Kidney tubule cell (primary cell): ENCODE results near the gene CFAP47.
A peak's percentile ranks its signal among the peaks of the same experiment; 100 is the strongest.

Source experiments
- DNase-seq: peaks from one replicate; pipeline ENCODE4 v3.0.0-alpha.2; 2018; ENCODE audit warnings: low spot score

CFAP47 gene

DNA sequence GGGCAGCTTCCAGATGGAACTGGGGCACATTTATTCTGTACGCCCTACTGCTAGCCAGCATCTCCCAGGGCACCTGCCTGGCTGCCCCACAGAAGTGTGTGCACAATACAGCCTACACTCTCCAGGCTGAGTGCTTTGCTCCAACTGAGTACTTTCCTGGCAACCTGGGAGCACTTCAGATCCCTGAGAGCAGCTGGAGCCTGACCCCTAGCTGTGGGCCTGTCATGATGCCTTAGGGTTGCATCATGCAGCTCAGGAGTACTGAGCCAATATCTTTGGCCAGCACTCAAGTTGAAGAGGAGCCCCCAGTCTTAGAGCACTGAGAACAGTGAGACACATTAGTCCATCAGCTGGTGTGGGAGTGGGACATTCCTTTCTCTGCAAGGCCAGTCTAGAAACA is 321.9 kb downstream of the CFAP47 start:
- DNase-seq, result no peak

DNA sequence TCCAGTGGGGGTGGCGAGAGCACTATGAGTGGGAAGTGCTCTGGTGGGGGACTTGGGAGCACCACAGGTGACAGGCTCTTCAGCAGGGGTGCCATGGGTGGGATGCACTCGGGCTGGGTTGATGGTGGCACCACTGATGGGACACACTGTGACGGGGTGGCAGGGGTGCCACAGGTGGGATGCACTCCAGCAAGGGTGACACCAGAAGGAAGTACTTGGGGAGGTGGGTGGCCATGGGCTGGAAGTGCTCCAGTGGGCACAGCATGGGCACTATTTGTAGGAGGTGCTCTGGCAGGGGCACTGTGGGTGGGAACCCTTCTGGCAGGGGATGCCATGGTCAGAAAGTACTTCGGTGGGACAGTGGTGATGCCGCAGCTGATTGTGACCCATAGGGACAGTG is 346.6 kb downstream of the CFAP47 start:
- no peak for DNase-seq

DNA sequence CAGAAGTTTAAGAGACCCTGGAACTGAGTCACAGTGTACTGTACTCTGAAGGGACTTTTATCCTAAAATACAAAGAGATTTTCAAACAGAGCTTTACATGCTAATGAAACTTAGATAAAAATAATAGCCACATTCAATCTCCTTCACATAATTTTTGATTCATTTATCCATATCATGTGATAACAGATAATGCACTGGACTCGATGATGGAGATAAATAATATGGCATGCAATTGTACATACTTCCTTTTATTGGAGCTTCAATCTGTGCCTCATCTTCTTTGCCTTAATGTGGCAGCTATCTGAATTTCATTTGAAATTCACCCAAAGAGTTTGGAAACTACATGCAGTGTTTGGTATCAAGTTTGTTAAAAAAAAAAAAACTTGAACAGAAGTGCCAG is 390.6 kb downstream of the CFAP47 start:
- no peak for DNase-seq

DNA sequence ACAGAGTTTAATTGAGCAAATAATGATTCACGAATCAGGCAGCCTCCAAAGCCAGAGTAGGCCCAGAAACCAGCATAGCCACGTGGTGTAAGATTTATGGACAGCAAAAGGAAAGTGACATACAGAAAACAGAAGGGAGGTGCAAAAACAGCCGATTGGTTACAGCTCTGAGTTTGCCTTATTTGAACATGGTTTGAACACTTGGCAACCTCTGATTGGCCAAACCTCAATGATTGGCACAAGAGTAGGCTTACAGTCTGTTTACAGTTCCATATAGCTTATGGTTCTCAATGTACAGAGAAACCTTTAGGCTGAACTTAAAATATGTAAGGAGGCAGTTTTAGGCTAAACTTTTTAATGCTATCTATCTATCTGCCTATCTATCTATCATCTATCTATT is 394.8 kb downstream of the CFAP47 start:
- no peak for DNase-seq

DNA sequence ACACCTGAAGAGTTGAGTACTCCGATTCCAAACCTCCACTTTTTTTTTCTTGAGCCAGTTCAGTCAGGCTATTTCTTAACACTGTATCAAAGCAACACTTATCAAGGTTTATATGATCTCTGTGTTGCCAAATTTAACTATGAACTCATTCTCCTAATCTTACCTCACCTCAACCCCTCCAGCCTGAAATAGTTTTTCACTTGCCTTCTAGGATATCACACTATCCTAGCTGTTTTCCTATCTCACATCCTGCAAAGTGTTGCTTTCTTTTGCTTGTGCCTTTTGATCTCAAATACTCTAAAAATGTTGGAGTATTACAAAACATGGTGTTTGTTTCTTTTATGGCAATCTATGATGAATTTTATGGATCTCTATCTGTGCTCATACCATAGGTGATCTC is 415.0 kb downstream of the CFAP47 start:
- DNase-seq, result no peak

DNA sequence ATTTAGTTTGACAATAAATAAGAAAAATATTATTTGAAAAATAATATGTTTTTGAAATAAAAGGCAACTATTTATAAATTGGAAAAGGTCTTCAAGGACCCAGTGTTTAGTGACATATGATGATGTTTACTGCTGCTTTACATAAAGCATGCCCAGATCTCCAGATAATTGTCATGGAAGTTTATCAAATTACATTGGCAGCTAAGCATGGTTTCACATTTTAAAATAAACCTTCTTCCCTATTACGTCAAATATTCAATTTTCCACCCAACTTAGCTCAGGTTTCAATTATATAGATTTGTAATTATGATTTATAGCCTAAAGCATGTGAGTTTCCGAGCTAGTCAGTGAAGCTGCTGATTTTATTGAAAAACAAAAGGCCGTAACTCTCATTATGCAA is 417.2 kb downstream of the CFAP47 start:
- DNase-seq, result no peak

DNA sequence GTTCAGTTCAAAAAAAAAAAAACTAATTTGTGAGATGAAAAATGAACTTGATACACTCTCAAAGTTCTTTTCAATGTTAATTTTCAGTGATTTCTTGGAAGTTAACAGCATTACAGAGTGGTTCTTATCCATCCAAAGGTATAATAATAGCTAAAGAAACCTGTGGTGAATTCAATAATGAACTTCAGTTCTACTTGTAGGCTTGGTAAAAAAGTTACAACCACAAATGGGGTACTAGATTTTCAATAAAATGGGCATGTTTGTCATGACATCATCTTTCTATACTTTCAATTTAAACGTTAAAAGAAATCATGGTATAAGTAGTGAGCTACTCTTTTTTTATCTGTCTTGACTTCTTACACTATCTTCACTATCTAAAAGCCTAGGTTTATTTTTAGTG is 424.8 kb downstream of the CFAP47 start:
- DNase-seq, result no peak

DNA sequence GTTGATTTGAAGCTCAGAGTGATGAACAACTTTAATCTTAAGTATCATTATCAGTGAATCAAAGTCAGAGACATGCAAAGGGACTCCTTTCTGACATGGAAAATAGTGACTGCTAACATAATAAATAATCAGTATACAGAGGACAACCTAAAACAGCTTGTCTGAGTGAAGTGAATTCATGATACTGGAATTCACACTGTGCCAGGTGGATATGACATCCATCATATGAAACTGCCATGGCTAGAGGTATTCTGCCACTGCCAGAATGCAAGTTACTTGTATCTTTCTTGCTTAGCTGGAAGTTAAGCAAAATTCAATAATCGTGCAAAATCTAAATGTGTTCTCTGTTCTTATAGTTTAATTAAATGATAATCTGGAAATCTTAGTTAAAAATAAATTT is 429.0 kb downstream of the CFAP47 start:
- DNase-seq, result no peak

DNA sequence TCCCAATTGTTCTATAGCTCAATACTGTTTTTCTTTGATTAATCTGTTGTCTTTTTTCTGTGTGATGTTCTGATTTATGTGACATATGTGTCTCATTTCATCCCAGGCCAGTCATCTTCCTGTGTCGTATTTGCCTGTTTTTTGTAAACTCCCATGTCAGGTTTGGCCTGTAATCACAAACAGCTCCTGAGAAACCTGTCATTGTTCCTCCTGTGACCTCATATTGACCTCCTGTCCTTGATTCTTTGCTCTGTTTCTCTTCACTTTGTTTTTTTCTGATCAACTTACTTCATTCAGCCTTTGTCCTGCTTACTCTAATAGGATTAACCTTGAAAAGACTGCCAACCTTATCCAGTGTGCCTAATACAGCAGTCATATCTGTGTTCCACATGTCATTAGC is 438.3 kb downstream of the CFAP47 start:
- no peak for DNase-seq

DNA sequence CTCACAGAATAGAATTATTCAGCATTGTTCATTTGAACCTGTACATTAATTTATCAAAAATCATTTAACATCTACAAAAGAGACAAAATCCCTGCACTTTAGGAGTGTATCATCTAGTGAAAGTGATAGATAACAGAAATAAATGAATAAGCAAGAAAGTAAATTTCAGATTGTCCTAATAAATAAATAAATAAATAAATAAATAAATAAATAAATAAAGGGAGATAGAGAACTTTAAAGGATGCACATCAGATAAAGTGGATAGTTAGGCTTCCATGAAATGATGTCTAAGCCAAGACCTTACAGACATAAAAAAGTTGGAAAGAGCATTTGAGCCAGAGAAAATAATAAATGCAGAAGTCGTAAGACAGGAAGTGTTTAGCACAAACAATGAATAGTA is 444.7 kb downstream of the CFAP47 start:
- DNase-seq, result no peak

DNA sequence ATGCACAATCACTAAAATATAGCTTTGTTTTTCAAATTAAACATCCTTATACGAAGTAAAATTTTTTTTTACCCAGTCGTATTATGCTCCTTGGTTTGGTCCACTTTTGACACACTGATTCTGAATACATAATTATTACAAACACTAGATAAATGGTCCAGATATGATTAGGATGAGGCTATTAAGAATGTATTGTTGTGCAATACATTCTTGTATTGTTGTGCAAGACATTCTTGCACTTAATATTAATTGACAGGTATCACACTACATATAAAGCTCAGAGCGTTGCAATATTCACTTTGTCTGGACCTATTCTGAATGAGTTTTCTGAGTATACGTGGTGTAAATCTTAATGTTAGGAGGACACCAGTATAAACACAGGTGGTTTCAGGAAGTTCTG is 464.0 kb downstream of the CFAP47 start:
- DNase-seq, result no peak

DNA sequence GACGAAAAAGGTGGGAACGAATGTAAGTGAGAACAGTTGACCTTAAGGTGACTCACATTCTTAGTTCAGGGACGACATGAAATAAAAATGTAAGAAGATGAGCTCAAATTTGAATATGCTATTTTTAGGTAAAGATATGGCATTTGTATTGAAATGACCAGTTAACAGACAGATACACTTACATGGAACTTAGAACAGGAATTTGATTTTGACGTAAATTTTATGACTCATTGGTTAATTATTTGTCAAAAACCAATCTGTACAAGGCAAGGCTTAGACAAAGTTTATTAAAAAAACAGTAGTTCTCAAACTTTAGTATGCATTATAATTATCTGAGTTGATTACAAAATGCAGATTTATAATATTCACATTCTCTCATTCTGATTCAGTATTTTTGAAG is 469.4 kb downstream of the CFAP47 start:
- DNase-seq, result peak; percentile 21

DNA sequence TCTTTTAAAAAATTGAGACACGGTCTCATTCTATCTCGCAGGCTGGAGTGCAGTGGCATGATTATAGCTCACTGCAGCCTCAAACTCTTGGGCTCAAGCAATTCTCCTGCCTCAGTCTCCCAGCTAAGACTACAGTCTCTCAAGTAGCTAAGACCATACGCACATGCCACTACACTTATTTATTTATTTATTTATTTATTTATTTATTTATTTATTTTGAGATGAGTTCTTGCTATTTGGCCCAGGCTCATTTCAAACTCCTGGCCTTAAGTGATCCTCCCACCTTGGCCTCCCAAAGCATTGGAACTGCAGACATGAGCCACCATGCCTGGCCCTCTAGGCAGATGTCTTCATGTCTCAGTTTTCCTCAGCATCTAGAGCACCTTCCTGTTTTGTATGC is 482.2 kb downstream of the CFAP47 start:
- DNase-seq, result no peak

DNA sequence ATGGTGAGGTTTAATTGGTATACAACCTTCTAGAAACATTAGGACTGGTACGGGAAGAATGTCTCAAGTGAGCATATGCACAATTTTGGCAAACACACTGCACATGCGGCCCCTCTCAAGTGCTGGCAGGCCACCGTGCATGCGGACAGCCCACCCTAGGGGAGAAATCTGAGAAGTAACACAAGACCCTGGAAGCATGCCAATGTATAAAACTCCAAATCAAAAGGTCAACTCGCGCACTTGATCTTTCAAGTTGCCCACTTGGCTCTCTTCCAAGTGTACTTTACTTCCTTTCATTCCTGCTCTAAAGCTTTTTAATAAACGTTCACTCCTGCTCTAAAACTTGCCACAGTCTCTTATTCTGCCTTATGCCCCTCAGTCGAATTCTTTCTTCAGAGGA is 488.3 kb downstream of the CFAP47 start:
- DNase-seq, result no peak

DNA sequence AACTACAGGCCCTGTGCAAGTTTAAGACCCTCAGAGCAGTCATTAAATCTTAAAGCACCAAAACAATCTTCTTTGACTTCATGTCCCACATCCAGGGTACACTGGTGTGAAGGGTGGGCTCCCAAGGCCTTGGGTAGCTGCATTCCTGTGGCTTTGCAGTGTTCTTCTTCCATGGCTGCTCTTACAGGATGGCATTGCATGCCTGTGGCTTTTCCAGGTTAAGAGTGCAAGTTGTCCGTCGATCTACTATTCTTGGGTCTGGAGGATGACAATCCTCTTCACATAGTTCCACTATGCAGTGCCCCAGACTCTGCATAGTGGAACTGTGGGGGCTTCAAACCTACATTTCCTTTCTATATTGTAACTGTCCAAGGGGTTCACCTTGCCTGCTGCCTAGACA is 494.5 kb downstream of the CFAP47 start:
- no peak for DNase-seq

DNA sequence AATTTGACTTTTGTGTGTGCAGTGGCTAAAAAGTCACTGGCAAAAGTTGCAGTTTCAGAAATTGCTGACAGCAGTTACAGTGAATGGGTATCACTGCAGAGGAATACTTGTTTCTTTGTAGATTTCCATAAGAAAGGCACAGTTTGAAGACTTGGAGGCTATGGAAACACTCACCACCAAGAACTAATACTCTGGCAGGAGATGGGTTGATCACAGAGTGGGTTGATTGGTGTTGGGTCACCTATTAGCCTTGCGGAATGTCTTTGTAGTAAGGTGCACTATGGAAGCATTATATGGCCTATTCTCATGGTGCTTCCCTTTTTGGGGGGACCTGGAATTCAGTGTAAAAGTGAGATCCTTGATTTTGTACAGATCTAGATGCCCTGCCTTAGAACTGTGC is 502.8 kb downstream of the CFAP47 start:
- no peak for DNase-seq

DNA sequence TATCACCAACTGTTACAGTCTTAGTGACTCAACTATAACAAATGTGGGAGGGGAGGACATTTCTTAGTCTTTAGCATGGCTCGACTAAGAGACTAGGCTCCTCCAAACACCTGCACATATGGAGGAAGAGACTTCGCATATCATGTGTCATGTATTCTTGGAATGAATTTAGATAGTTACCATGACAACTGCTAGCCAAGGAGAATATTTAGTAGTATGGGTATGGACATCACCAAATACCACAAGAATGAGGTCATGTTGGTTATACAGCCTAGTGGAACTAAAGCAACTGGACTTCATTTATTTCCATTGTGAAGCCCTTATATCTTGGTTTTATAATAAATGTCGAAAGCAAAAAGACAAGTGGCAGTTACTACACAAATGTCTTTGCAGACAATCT is 512.3 kb downstream of the CFAP47 start:
- DNase-seq, result peak; percentile 85

DNA sequence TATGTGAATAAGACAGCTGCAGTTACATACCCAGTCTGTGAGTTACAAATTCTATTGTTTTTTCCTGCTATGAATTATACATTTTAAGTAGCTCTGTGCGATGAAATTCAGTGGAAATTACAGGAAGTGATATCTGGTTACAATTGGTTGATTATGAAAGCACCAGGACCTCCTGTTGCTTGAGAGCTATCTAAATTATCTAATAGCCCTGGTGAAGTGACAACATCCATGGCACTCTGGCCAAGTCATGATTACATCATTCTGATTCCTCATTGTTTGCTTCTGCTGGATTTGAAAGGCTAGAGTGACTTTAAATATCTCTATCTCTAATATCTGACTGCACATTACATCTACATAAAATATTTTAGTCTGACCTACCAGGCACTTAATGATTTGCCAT is 515.0 kb downstream of the CFAP47 start:
- DNase-seq, result peak; percentile 14
